ENCODE measurements around the gene CPLX3.

GRCh38 chr15:74786551-74787165 is 39.8 kb upstream of the CPLX3 start:
- TF ChIP-seq CTCF (IDR thresholded peaks at IDR 0.05) (no peak), POLR2A (IDR thresholded peaks at IDR 0.05) (no peak)
